Raji (cell line): ENCODE results near the gene OVCH1.

Experiments used
- POLR2A ChIP-seq: IDR thresholded peaks from 2 replicates; pipeline ENCODE4 v1.6.1; 2011; ENCODE audit warnings: low read depth, low read length, control low read depth; ENCODE audit not compliant: insufficient read depth

OVCH1 gene

GRCh38 chr12:29395356-29395755 is 102.1 kb downstream of the OVCH1 start:
- TF ChIP-seq POLR2A: no peak

- TF ChIP-seq POLR2A: no peak
Measured at GRCh38 chr12:29389295-29389919, 108.1 kb downstream of the OVCH1 start.

GRCh38 chr12:29382251-29382650 is 115.2 kb downstream of the OVCH1 start:
- no peak for TF ChIP-seq POLR2A

GRCh38 chr12:29380536-29381523 is 116.7 kb downstream of the OVCH1 start, which contains the start of gene ERGIC2:
TSS of gene ERGIC2 (minus strand) at chr12:29381172. CDS start at chr12:29371633, 9,539 bp downstream.
- peak; percentile 70 for TF ChIP-seq POLR2A
